ENCODE results near the gene TPST1. TPM values are rescaled to one million over a fixed set of nuclear protein-coding genes. Genes with fewer than 3 reads are reported as not detected.
A peak's percentile ranks its signal among the peaks of the same experiment; 100 is the strongest.

TPST1 gene
- total and polyA plus RNA-seq, 5 donors from 2014 or later, result 0.15 to 1.2 (median 0.24) TPM; not detected in 2

DNA sequence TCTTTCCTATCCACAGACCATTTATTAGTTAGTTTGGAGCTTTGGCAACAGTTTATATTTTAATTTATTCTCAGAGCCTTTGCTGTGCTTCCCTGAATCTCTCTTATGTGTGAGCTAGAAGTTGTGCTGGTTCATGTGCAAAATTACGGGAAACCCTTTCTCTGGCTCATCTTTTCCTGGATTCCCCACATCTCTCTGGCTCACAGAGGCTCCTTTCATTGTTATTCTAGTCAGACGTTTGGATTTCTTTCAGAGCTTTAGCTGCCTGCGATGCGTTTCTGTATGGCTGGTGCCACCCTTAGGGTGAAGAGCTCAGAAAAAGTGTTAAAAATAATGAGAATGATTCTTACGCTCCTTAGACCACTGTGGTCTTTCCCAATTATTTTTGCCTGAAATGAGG lies 53.3 kb downstream of the TPST1 start:
- ATAC-seq (ENCODE audit: low read depth in 2 of 2), result no peak
- Mint-ChIP-seq H3K36me3 (no peaks in the 10 kb centered on the region), H3K4me3 (no peak overlapping the region), H3K4me1 (no peaks in the 10 kb centered on the region), H3K27me3 (peaks cover 18% of the 10 kb centered on the region), H3K9me3 (peaks cover 0 to 6% (median 1%) of the 10 kb centered on the region in 7 donors), H3K27ac (no peak overlapping the region)
- no peak for DNase-seq
- H3K27me3 ChIP-seq (ENCODE audit: control insufficient read depth, insufficient read depth, low read length), result peaks cover 6% of the 10 kb centered on the region
- H3K4me1 ChIP-seq (ENCODE audit: control insufficient read depth, insufficient read depth, low read length, poor library complexity, severe bottlenecking), result no peaks in the 10 kb centered on the region
- H3K4me3 ChIP-seq (ENCODE audit: low read depth, low read length), result no peak overlapping the region
- H3K36me3 ChIP-seq (ENCODE audit: control insufficient read depth, insufficient read depth, low read length), result no peaks in the 10 kb centered on the region
- H3K27ac ChIP-seq (ENCODE audit: insufficient read depth, low read length, poor library complexity, severe bottlenecking), result no peak overlapping the region
- H3K9me3 ChIP-seq (ENCODE audit: control insufficient read depth in 2 of 2, low read length in 2 of 2), result peaks cover 0 to 3% of the 10 kb centered on the region in 2 experiments

DNA sequence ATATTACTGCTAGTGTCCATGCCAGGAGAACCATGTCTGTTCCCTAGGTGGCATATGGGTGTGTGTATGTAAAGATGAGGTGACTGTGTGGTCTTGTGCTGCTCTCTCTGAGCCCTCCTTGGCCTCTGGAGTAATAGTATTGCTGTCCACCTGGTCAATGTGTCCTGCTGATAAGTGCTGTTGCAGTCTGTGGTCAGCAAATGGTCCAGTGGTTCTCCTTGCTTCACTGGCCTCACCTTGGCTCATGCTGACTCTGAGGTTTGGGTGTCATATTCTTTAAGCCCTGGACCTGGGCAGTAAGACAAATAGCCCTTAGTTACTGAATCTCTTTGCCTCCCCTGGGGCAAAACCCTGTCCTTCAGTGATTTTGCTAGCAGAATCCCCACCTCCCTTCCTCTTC lies 56.8 kb downstream of the TPST1 start:
- H3K9me3 Mint-ChIP-seq, result peaks cover 0 to 25% (median 9%) of the 10 kb centered on the region in 7 donors

DNA sequence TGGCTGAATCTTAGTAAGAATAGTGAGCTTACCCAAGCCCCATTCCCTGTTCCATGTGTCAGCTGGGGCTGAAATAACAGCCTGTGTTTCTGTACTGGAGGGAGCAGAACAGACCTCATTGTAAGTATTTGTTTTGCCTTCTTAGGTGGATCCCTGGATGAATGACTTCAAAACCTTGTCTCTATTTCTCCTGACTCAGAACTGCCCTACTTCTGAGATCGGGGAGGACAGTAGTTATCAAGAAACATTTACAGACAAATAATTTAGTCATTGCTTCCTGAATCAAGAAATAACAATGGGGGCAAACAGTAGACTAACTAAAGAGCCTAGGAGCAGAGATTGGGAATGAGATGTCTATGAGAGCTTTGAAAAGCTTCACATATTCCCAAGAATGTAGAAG lies 58.8 kb downstream of the TPST1 start:
- H3K36me3 Mint-ChIP-seq, result peaks cover 4% of the 10 kb centered on the region

More for the DNA sequence above, 56.8 kb downstream of the TPST1 start:
- Histone ChIP-seq H3K4me3 (ENCODE audit: low read depth, low read length) (no peak overlapping the region), H3K27me3 (ENCODE audit: control insufficient read depth, insufficient read depth, low read length) (peaks cover 6% of the 10 kb centered on the region), H3K27ac (ENCODE audit: insufficient read depth, low read length, poor library complexity, severe bottlenecking) (no peak overlapping the region), H3K4me1 (ENCODE audit: control insufficient read depth, insufficient read depth, low read length, poor library complexity, severe bottlenecking) (no peaks in the 10 kb centered on the region), H3K36me3 (ENCODE audit: control insufficient read depth, insufficient read depth, low read length) (no peaks in the 10 kb centered on the region), H3K9me3 (ENCODE audit: control insufficient read depth in 2 of 2, low read length in 2 of 2) (peaks cover 22 to 31% of the 10 kb centered on the region in 2 experiments)
- Mint-ChIP-seq H3K27me3 (peaks cover 6% of the 10 kb centered on the region), H3K4me1 (no peaks in the 10 kb centered on the region), H3K27ac (no peak overlapping the region), H3K4me3 (no peak overlapping the region), H3K36me3 (no peaks in the 10 kb centered on the region)
- no peak for DNase-seq
- no peak for ATAC-seq (ENCODE audit: low read depth in 2 of 2)

DNA sequence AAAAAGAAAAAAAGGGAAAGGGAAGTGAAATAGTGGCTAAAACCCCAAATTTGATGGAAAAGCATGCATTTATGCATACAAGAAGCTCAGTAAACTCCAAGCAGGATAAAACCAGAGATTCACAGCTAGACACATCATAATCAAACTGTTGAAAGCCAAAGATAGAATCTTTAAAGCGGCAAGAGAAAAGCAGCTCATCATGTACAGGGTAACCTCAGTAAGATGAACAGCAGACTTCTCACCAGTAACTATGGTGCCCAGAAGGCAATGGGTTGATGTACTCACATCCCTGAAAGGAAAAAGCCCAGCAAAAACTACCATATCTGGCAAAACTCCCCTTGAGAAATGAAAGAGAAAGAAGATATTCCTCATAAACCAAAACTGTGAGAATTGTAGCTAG lies 60.4 kb downstream of the TPST1 start:
- Mint-ChIP-seq H3K4me1 (no peaks in the 10 kb centered on the region), H3K27ac (no peak overlapping the region), H3K9me3 (peaks cover 0 to 25% (median 12%) of the 10 kb centered on the region in 7 donors), H3K27me3 (peaks cover 5% of the 10 kb centered on the region), H3K36me3 (peaks cover 4% of the 10 kb centered on the region), H3K4me3 (no peak overlapping the region)
- no peak for ATAC-seq (ENCODE audit: low read depth in 2 of 2)
- H3K4me1 ChIP-seq (ENCODE audit: control insufficient read depth, insufficient read depth, low read length, poor library complexity, severe bottlenecking), result no peaks in the 10 kb centered on the region
- no peak overlapping the region for H3K4me3 ChIP-seq (ENCODE audit: low read depth, low read length)
- H3K9me3 ChIP-seq (ENCODE audit: control insufficient read depth in 2 of 2, low read length in 2 of 2), result peaks cover 22 to 31% of the 10 kb centered on the region in 2 experiments
- no peaks in the 10 kb centered on the region for H3K36me3 ChIP-seq (ENCODE audit: control insufficient read depth, insufficient read depth, low read length)
- peaks cover 4% of the 10 kb centered on the region for H3K27me3 ChIP-seq (ENCODE audit: control insufficient read depth, insufficient read depth, low read length)
- DNase-seq, result no peak
- no peak overlapping the region for H3K27ac ChIP-seq (ENCODE audit: insufficient read depth, low read length, poor library complexity, severe bottlenecking)

More for the DNA sequence above, 58.8 kb downstream of the TPST1 start:
- Mint-ChIP-seq H3K4me1 (no peaks in the 10 kb centered on the region), H3K27ac (no peak overlapping the region), H3K4me3 (no peak overlapping the region), H3K27me3 (peaks cover 5% of the 10 kb centered on the region), H3K9me3 (peaks cover 0 to 25% (median 12%) of the 10 kb centered on the region in 7 donors)
- Histone ChIP-seq H3K27ac (ENCODE audit: insufficient read depth, low read length, poor library complexity, severe bottlenecking) (no peak overlapping the region), H3K36me3 (ENCODE audit: control insufficient read depth, insufficient read depth, low read length) (no peaks in the 10 kb centered on the region), H3K4me3 (ENCODE audit: low read depth, low read length) (no peak overlapping the region), H3K4me1 (ENCODE audit: control insufficient read depth, insufficient read depth, low read length, poor library complexity, severe bottlenecking) (no peaks in the 10 kb centered on the region), H3K27me3 (ENCODE audit: control insufficient read depth, insufficient read depth, low read length) (peaks cover 6% of the 10 kb centered on the region), H3K9me3 (ENCODE audit: control insufficient read depth in 2 of 2, low read length in 2 of 2) (peaks cover 22 to 31% of the 10 kb centered on the region in 2 experiments)
- DNase-seq (no peak), ATAC-seq (ENCODE audit: low read depth in 2 of 2) (no peak)

DNA sequence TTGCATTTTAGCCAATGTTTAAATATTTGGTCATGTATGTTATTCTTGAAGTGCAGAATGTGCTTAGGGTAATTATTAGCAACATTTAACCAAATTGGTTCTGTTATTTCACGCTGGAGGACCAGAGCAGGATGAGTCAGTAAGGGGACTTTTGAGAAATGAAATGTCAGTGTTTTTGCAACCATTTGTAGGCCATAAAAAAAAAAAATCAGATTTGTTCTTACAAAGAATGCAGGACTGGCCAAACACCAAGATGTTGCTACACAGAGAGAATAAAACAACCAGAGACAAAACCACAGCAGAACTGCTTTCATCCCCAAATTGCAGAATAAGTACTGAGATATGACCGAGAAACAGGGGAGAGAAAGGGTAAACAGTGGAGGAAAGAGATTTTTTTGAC lies 62.1 kb downstream of the TPST1 start:
- H3K36me3 Mint-ChIP-seq, result peaks cover 4% of the 10 kb centered on the region
- no peak for ATAC-seq (ENCODE audit: low read depth in 2 of 2)
- peaks cover 0 to 26% (median 9%) of the 10 kb centered on the region in 7 donors for H3K9me3 Mint-ChIP-seq
- Histone ChIP-seq H3K36me3 (ENCODE audit: control insufficient read depth, insufficient read depth, low read length) (no peaks in the 10 kb centered on the region), H3K4me1 (ENCODE audit: control insufficient read depth, insufficient read depth, low read length, poor library complexity, severe bottlenecking) (no peaks in the 10 kb centered on the region), H3K27me3 (ENCODE audit: control insufficient read depth, insufficient read depth, low read length) (no peaks in the 10 kb centered on the region), H3K9me3 (ENCODE audit: control insufficient read depth in 2 of 2, low read length in 2 of 2) (peaks cover 22 to 31% of the 10 kb centered on the region in 2 experiments), H3K27ac (ENCODE audit: insufficient read depth, low read length, poor library complexity, severe bottlenecking) (no peak overlapping the region), H3K4me3 (ENCODE audit: low read depth, low read length) (no peak overlapping the region)
- no peak for DNase-seq
- H3K27ac Mint-ChIP-seq, result no peak overlapping the region
- peaks cover 5% of the 10 kb centered on the region for H3K27me3 Mint-ChIP-seq
- H3K4me3 Mint-ChIP-seq, result no peak overlapping the region
- H3K4me1 Mint-ChIP-seq, result no peaks in the 10 kb centered on the region

DNA sequence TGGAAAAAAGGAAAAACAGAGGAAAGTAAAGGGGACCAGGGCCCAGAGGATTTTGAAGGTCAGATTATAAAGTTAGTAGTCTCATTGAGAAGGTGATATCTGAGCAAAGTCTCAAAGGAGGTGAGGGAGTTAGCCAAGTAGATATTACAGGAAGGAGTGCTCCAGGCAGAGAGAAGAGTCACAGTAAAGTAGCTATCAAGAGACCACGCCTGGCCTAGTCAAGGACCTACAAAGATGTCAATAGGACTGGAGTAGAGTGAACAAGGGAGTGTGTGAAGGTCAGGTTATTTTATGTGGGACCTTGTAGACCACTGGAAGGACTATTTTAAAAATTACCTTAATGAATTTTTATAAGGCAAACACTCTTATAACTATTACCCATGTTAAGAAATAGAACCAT lies 64.8 kb downstream of the TPST1 start:
- H3K27ac Mint-ChIP-seq, result peak overlapping the region in 1 of 3 donors; percentile 64

DNA sequence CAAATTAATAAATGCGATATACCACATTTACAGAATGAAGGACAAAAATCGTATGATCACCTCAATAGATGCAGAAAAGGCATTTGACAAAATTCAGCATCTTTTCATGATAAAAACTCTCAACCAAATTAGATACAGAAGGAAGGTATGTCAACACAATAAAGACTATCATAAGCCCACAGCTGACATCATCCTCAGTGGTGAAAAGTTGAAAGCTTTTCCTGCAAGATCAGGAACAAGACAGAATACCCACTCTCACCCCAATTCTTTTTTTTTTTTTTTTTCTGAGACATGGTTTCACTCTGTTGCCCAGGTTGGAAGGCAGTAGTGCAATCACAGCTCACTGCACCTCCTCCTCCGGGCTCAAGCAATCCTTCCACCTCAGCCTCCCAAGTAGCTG lies 67.2 kb downstream of the TPST1 start:
- H3K27me3 ChIP-seq (ENCODE audit: control insufficient read depth, insufficient read depth, low read length), result no peaks in the 10 kb centered on the region
- no peak for ATAC-seq (ENCODE audit: low read depth in 2 of 2)
- Mint-ChIP-seq H3K36me3 (peaks cover 1% of the 10 kb centered on the region), H3K4me1 (no peaks in the 10 kb centered on the region), H3K27ac (no peak overlapping the region), H3K4me3 (no peak overlapping the region), H3K9me3 (peaks cover 0 to 3% (median 1%) of the 10 kb centered on the region in 7 donors), H3K27me3 (peaks cover 10% of the 10 kb centered on the region)
- no peaks in the 10 kb centered on the region for H3K36me3 ChIP-seq (ENCODE audit: control insufficient read depth, insufficient read depth, low read length)
- H3K4me1 ChIP-seq (ENCODE audit: control insufficient read depth, insufficient read depth, low read length, poor library complexity, severe bottlenecking), result no peaks in the 10 kb centered on the region
- no peak overlapping the region for H3K4me3 ChIP-seq (ENCODE audit: low read depth, low read length)
- H3K9me3 ChIP-seq (ENCODE audit: control insufficient read depth in 2 of 2, low read length in 2 of 2), result no peaks in the 10 kb centered on the region
- no peak overlapping the region for H3K27ac ChIP-seq (ENCODE audit: insufficient read depth, low read length, poor library complexity, severe bottlenecking)
- DNase-seq, result no peak

More for the DNA sequence above, 64.8 kb downstream of the TPST1 start:
- H3K36me3 ChIP-seq (ENCODE audit: control insufficient read depth, insufficient read depth, low read length), result no peaks in the 10 kb centered on the region
- ATAC-seq (ENCODE audit: low read depth in 2 of 2) (no peak), DNase-seq (no peak)
- Mint-ChIP-seq H3K36me3 (peaks cover 4% of the 10 kb centered on the region), H3K9me3 (peaks cover 0 to 16% (median 7%) of the 10 kb centered on the region in 7 donors), H3K4me1 (no peaks in the 10 kb centered on the region), H3K27me3 (peaks cover 5% of the 10 kb centered on the region), H3K4me3 (no peak overlapping the region)
- H3K9me3 ChIP-seq (ENCODE audit: control insufficient read depth in 2 of 2, low read length in 2 of 2), result peaks cover 13 to 17% of the 10 kb centered on the region in 2 experiments
- H3K4me1 ChIP-seq (ENCODE audit: control insufficient read depth, insufficient read depth, low read length, poor library complexity, severe bottlenecking), result no peaks in the 10 kb centered on the region
- H3K4me3 ChIP-seq (ENCODE audit: low read depth, low read length), result no peak overlapping the region
- H3K27me3 ChIP-seq (ENCODE audit: control insufficient read depth, insufficient read depth, low read length), result no peaks in the 10 kb centered on the region
- no peak overlapping the region for H3K27ac ChIP-seq (ENCODE audit: insufficient read depth, low read length, poor library complexity, severe bottlenecking)

DNA sequence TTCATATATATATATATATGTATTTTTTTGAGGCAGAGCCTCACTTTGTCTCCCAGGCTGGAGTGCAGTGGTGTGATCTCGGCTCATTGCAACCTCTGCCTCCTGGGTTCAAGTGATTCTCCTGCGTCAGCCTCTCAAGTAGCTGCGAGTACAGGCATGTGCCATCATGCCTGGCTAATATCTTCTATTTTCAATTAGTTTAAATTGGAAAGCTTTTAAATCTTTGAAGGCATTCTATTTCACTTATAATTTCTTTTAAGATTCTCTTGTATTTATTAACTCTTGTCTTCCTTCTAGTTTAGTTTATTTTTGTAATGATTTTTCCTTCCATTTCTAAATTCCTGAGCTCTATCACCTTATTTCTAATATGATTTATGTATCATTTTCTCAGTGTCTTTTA lies 71.2 kb downstream of the TPST1 start:
- Mint-ChIP-seq H3K4me1 (no peaks in the 10 kb centered on the region), H3K9me3 (peaks cover 0 to 5% (median 0%) of the 10 kb centered on the region in 7 donors), H3K27me3 (peaks cover 8% of the 10 kb centered on the region), H3K27ac (no peak overlapping the region), H3K36me3 (peaks cover 3% of the 10 kb centered on the region), H3K4me3 (no peak overlapping the region)
- DNase-seq (no peak), ATAC-seq (ENCODE audit: low read depth in 2 of 2) (no peak)
- no peaks in the 10 kb centered on the region for H3K36me3 ChIP-seq (ENCODE audit: control insufficient read depth, insufficient read depth, low read length)
- H3K4me3 ChIP-seq (ENCODE audit: low read depth, low read length), result no peak overlapping the region
- no peaks in the 10 kb centered on the region for H3K9me3 ChIP-seq (ENCODE audit: control insufficient read depth in 2 of 2, low read length in 2 of 2)
- H3K27ac ChIP-seq (ENCODE audit: insufficient read depth, low read length, poor library complexity, severe bottlenecking), result no peak overlapping the region
- no peaks in the 10 kb centered on the region for H3K4me1 ChIP-seq (ENCODE audit: control insufficient read depth, insufficient read depth, low read length, poor library complexity, severe bottlenecking)
- H3K27me3 ChIP-seq (ENCODE audit: control insufficient read depth, insufficient read depth, low read length), result no peaks in the 10 kb centered on the region

Data from CD4-positive, CD25-positive, alpha-beta regulatory T cell (primary cell).